Body of pancreas (tissue), 4 donors: Measurements from ENCODE around the gene CASP6.

ENCODE experiments used
- POLR2A ChIP-seq, 3 donors: fragments of 450-650 bp; IDR thresholded peaks; one replicate each; pipeline ENCODE4 v1.6.1; 2016; ENCODE audit warnings: antibody characterized with exemption in 3 of 3, mild to moderate bottlenecking in 2 of 3
- TF ChIP-seq, protein P1 (sequence below), 7 experiments: fragments of 450-650 bp in 4 of 7; fragments of 200-600 bp in 3 of 7; sonication (generic) in 3 of 7; IDR thresholded peaks; one replicate each; pipeline ENCODE4 v1.5.1; 2016 to 2019; ENCODE audit warnings: antibody characterized with exemption in 7 of 7

DNA sequence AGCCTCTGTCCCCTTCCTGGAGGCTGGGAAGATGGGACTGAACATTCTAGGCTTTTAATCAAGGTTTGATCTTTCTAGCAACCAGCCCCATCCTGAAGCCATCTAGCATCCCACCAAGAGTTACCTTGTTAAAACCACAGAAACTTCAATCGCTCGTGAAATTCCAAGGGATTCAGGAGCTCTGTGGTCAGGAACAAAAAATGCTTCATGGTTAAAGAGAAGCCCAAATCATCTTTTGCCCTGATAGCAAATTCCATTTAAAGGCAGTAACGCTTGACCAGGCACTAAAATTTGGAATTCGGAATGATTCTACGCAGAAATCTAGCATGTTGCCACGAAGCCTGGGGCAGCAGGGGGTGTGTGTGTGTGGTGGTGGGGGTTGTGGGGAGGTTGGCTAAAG is 47.8 kb downstream of the CASP6 start:
- TF ChIP-seq, protein P1, sequence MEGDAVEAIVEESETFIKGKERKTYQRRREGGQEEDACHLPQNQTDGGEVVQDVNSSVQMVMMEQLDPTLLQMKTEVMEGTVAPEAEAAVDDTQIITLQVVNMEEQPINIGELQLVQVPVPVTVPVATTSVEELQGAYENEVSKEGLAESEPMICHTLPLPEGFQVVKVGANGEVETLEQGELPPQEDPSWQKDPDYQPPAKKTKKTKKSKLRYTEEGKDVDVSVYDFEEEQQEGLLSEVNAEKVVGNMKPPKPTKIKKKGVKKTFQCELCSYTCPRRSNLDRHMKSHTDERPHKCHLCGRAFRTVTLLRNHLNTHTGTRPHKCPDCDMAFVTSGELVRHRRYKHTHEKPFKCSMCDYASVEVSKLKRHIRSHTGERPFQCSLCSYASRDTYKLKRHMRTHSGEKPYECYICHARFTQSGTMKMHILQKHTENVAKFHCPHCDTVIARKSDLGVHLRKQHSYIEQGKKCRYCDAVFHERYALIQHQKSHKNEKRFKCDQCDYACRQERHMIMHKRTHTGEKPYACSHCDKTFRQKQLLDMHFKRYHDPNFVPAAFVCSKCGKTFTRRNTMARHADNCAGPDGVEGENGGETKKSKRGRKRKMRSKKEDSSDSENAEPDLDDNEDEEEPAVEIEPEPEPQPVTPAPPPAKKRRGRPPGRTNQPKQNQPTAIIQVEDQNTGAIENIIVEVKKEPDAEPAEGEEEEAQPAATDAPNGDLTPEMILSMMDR (IDR thresholded peaks at IDR 0.05), result no peak
- no peak for TF ChIP-seq POLR2A (IDR thresholded peaks at IDR 0.05)
